Activated CD4-positive, alpha-beta T cell treated with anti-CD3 and anti-CD28 coated beads for 36 hours (primary cell): ENCODE measurements around the gene ARSI. TPM values are rescaled to one million over a fixed set of nuclear protein-coding genes. Genes with fewer than 3 reads are reported as not detected.

Source experiments
- ATAC-seq: fragments of 200-7000 bp; cut with Tn5 transposase; one replicate; pipeline ENCODE4 v1.10.0; 2021; ENCODE audit warnings: mild to moderate bottlenecking, moderate library complexity
- CTCF ChIA-PET: fragments of 350-600 bp; sonication (Branson Sonifier 250); formaldehyde crosslinking; loops from one replicate; lab custom pipeline; 2021; ENCODE audit warnings: antibody characterized with exemption; lab: Charles Lee
- POLR2A ChIA-PET: fragments of 350-600 bp; sonication (Branson Sonifier 250); formaldehyde crosslinking; loops from one replicate; lab custom pipeline; 2021; ENCODE audit warnings: antibody characterized with exemption, inconsistent platforms; lab: Charles Lee
- DNase-seq: peaks from one replicate; pipeline ENCODE4 v3.0.0-alpha.2; 2020
- H3K27ac Mint-ChIP-seq: one replicate; pipeline ENCODE4 v1.8.0; 2021; ENCODE audit warnings: mixed read lengths
- H3K27me3 Mint-ChIP-seq: one replicate; pipeline ENCODE4 v1.8.0; 2021; ENCODE audit warnings: mixed read lengths
- H3K36me3 Mint-ChIP-seq: one replicate; pipeline ENCODE4 v1.8.0; 2021; ENCODE audit warnings: low read depth, mixed read lengths
- H3K4me1 Mint-ChIP-seq: one replicate; pipeline ENCODE4 v1.8.0; 2021; ENCODE audit warnings: mixed read lengths
- H3K4me3 Mint-ChIP-seq: one replicate; pipeline ENCODE4 v1.8.0; 2021; ENCODE audit warnings: mild to moderate bottlenecking, moderate library complexity, mixed read lengths
- H3K9me3 Mint-ChIP-seq: one replicate; pipeline ENCODE4 v1.8.0; 2021; ENCODE audit warnings: low read depth, mixed read lengths
- intact Hi-C, 2 experiments: fragments of 100-400 bp; cut with DNase I in 1 of 2; cut with micrococcal nuclease in 1 of 2; formaldehyde crosslinking; loops; one replicate each; pipeline versions ENCODE4 v1.14.2 to v1.15.1; 2022 to 2024; cut with DNase I, micrococcal nuclease
- total RNA-seq, 2 experiments: library from RNA; stranded (reverse); gene quantifications; one replicate each; pipeline ENCODE4 v1.2.3, GENCODE V29; 2021

Gene ARSI
- total RNA-seq, 2 experiments from 2014 or later = not detected

DNA sequence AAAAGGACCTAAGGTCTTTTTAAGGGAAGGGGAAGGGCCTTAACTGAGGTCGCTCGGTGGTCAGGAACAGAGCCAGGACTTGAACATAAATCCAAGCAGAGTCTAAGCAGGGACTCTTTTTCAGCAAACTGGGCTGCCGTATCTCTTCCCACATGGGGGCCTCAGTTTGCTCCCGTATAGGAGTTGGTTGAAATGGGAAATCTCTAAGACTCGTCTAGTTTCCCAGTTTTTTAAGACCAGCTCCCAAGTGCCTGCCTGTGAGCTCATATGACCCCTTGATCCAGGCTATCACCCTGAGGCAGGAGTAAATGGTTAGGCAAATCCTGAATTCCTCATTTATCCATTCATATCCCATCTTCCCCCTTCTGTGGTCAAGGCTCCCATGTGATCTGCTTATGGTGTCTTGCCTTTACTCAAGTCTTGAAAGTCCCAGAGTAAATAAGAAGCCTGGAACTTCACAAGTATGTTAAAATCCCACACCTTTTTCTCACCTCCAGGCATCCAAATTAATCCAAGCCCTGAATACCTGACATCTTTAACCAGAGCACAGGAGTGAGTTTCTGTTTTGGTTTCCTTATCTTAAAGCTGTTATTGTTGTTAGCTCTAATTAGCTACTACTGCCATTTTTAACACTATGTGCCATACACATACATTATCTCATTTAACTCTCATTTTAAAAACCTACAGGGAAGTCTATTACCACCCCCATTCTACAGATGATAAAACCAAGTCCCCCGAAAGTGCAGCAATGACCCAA lies 3.0 kb downstream of the ARSI start:
- ChIA-PET CTCF (interaction anchor here (0.7 kb wide), 2 partner anchors 22 to 161 kb away, joined by 3 read pairs; no protein-coding TSS in a partner anchor), POLR2A (no interaction called here)
- Mint-ChIP-seq H3K4me3 (no peak overlapping the region), H3K27me3 (peaks cover 21% of the 10 kb centered on the region), H3K4me1 (peaks cover 2% of the 10 kb centered on the region), H3K9me3 (no peaks in the 10 kb centered on the region), H3K36me3 (no peaks in the 10 kb centered on the region), H3K27ac (no peak overlapping the region)
- no peak for ATAC-seq
- no peak for DNase-seq
- intact Hi-C loops = loop anchor here in 1 of 2 experiments (10.0 kb wide), 1 partner anchor 425 kb away; no protein-coding TSS in a partner anchor

- CTCF ChIA-PET = interaction anchor here (0.7 kb wide), 1 partner anchor 83 kb away, joined by 3 read pairs; no protein-coding TSS in a partner anchor
- Mint-ChIP-seq H3K4me3 (no peak overlapping the region), H3K27me3 (peaks cover 21% of the 10 kb centered on the region), H3K36me3 (no peaks in the 10 kb centered on the region), H3K4me1 (peaks cover 2% of the 10 kb centered on the region), H3K9me3 (no peaks in the 10 kb centered on the region), H3K27ac (no peak overlapping the region)
- intact Hi-C loops = loop anchor here in 1 of 2 experiments (10.0 kb wide), 1 partner anchor 424 kb away; no protein-coding TSS in a partner anchor
- no peak for DNase-seq
- no peak for ATAC-seq
- POLR2A ChIA-PET = no interaction called here
Measured at GRCh38 chr5:150298701-150299451, 3.8 kb downstream of the ARSI start.

DNA sequence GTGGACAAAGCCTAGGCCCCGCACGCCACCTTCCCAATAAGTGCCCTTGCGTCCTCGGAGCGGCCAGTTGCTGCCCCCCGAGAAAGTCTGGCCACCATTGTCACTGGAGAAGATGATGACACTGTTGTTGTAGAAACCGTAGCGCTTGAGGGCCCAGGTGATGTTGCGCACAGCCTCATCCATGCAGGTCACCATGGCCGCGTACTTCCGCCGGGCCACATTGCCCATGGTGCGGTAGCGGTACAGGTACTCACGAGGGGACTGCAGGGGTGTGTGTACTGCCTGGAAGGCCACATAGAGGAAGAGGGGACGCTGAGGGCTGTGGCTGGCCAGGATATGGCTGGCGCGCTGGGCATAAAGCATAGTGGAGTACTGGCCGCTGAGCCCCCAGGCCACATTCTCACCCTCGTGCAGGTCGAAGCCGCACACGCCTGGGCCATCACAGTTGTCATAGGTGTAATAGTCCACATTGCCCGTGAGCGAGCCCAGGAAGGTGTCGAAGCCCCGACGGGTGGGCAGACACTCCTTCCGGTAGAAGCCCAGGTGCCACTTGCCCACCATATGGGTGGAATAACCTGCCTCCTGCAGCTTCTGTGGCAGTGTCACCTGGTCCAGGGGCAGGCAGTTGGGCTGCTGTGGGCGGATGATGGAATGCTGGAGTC lies 4.6 kb downstream of the ARSI start:
- no peaks in the 10 kb centered on the region for H3K9me3 Mint-ChIP-seq
- no peak overlapping the region for H3K27ac Mint-ChIP-seq
- peaks cover 18% of the 10 kb centered on the region for H3K27me3 Mint-ChIP-seq
- H3K36me3 Mint-ChIP-seq = no peaks in the 10 kb centered on the region
- H3K4me1 Mint-ChIP-seq = peaks cover 2% of the 10 kb centered on the region
- ATAC-seq (no peak), DNase-seq (no peak)
- no peak overlapping the region for H3K4me3 Mint-ChIP-seq
- intact Hi-C loops = loop anchor here in 1 of 2 experiments (10.0 kb wide), 1 partner anchor 423 kb away; no protein-coding TSS in a partner anchor
- ChIA-PET POLR2A (no interaction called here), CTCF (interaction anchor here (0.7 kb wide), 1 partner anchor 82 kb away, joined by 3 read pairs; no protein-coding TSS in a partner anchor)

DNA sequence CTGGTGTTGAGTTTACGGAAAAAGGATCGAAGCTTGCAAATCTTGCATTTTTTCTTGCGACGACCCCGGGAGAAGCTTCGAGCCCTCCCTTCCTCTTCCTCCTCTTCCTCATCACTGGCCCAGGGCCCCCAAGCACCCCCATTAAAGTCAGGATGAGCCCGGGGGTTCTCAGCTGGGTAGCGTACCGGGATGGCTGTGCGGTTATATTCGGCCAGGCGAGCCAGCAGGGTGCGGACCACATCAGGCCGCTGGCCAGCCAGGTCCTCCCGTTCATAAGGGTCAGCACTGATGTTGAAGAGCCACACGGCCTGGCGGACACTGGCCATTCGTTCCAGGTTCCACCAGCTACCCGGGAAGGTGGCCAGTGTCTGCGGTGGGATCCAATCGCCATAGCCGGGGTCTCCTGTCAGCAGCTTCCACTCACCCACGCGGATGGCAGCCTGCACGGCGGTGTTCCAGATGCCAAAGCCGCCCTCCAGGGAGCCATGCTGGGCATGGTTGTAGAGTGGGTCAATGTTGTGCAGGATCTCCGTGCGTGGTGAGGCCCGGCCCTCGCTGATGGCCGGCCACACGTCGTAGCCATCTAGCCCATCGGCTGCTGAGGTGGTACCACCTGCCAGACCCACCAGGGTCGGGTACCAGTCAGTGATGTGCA lies 5.3 kb downstream of the ARSI start:
- H3K36me3 Mint-ChIP-seq = no peaks in the 10 kb centered on the region
- CTCF ChIA-PET = no interaction called here
- peaks cover 17% of the 10 kb centered on the region for H3K27me3 Mint-ChIP-seq
- H3K4me3 Mint-ChIP-seq = no peak overlapping the region
- POLR2A ChIA-PET = no interaction called here
- peaks cover 2% of the 10 kb centered on the region for H3K4me1 Mint-ChIP-seq
- no peak overlapping the region for H3K27ac Mint-ChIP-seq
- ATAC-seq (no peak), DNase-seq (no peak)
- intact Hi-C loops = loop anchor here in 1 of 2 experiments (10.0 kb wide), 1 partner anchor 423 kb away; no protein-coding TSS in a partner anchor
- H3K9me3 Mint-ChIP-seq = no peaks in the 10 kb centered on the region

DNA sequence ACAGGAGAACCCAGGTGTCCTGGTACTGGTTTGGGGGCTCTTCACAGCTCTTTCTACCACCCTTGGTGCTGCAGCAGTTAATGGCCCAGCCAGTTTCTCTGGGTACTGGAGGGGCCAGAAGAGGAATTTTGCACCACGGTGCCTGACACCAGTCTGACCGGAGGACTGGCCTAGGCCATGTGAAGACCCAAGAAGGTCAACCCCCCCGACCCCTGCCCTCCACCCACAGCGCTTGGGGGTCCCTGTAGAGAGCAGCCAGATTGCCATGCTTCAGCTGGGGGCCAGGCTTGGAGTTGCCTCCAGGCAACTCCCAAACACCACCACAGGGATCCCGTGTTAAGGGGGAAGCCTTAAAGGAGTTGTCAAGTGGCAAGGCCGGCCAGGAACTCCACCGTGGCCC lies 6.2 kb downstream of the ARSI start:
- CTCF ChIA-PET = interaction anchor here (0.6 kb wide), 1 partner anchor 200 kb away, joined by 4 read pairs; no protein-coding TSS in a partner anchor
- H3K27me3 Mint-ChIP-seq = peaks cover 13% of the 10 kb centered on the region
- H3K9me3 Mint-ChIP-seq = no peaks in the 10 kb centered on the region
- H3K36me3 Mint-ChIP-seq = no peaks in the 10 kb centered on the region
- H3K4me1 Mint-ChIP-seq = no peaks in the 10 kb centered on the region
- DNase-seq (no peak), ATAC-seq (no peak)
- intact Hi-C loops = loop anchor here in 1 of 2 experiments (10.0 kb wide), 1 partner anchor 422 kb away; no protein-coding TSS in a partner anchor
- no peak overlapping the region for H3K4me3 Mint-ChIP-seq
- POLR2A ChIA-PET = no interaction called here
- no peak overlapping the region for H3K27ac Mint-ChIP-seq

DNA sequence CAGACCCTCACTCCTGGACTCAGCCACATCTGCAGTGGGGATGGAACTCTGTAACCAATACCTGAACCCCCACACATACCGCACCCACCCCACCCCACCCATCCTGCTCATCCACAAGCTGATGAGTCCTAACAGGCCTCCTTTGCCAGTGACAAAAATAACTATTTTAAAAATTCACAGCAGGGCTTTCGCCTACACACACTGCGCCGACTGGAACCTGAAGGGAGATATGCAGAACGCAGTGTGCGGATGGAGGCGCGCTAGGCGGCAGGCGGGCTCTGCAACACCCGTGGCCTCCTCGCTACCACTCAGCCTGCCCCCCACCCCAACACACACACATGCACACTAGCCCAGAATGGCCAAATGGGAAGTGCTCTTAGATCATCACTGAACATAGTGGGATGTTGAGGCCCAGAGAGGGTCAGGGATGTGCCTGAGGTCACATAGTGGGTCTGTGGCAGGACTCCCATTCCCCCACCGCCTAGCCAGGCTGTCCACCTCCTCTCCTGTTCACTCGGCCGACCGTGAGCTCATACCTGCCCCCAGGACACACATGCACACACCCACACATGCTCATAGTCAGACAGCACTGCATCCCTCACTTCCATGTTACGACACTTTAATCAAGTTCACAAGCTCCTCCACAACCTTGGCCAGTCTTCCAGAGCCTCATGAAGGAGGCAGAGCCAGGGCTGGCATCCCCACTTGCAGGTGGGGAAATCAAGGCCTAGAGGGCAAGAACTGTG lies 6.8 kb downstream of the ARSI start:
- ChIA-PET CTCF (interaction anchor here (0.6 kb wide), 1 partner anchor 199 kb away, joined by 4 read pairs; no protein-coding TSS in a partner anchor), POLR2A (no interaction called here)
- intact Hi-C loops = loop anchor here in 1 of 2 experiments (10.0 kb wide), 1 partner anchor 421 kb away; no protein-coding TSS in a partner anchor
- H3K9me3 Mint-ChIP-seq = no peaks in the 10 kb centered on the region
- no peak overlapping the region for H3K27ac Mint-ChIP-seq
- H3K27me3 Mint-ChIP-seq = peaks cover 8% of the 10 kb centered on the region
- H3K4me1 Mint-ChIP-seq = no peaks in the 10 kb centered on the region
- DNase-seq (no peak), ATAC-seq (no peak)
- no peak overlapping the region for H3K4me3 Mint-ChIP-seq
- H3K36me3 Mint-ChIP-seq = no peaks in the 10 kb centered on the region

DNA sequence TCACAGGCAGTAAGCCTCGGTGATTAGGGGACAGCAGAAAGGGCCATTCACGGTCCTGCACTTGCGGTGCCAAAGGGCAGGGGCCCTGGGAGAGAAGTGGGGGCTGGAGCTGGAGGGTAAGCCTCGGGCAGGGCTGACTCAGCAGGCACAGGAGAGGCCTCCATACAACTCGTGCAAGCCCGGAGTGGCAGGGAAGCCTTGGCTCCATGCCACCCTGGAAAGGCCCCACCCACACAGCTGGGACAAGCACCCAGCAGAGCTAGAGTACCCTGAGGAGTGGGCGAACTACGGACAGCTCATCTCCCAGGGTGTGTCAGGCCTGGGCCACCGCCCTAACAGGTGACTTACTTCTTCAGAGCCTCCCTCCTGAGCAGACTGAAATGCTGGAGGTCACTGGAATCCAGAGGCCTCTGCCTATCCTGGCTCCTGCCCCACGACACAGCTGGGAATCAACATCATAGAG lies 7.5 kb downstream of the ARSI start:
- Mint-ChIP-seq H3K9me3 (no peaks in the 10 kb centered on the region), H3K4me3 (no peak overlapping the region), H3K27me3 (peaks cover 4% of the 10 kb centered on the region), H3K27ac (no peak overlapping the region), H3K36me3 (no peaks in the 10 kb centered on the region), H3K4me1 (no peaks in the 10 kb centered on the region)
- peak; percentile 26 for DNase-seq
- intact Hi-C loops = loop anchor here in 1 of 2 experiments (10.0 kb wide), 1 partner anchor 420 kb away; no protein-coding TSS in a partner anchor
- ATAC-seq = peak; percentile 23
- ChIA-PET POLR2A (no interaction called here), CTCF (no interaction called here)

DNA sequence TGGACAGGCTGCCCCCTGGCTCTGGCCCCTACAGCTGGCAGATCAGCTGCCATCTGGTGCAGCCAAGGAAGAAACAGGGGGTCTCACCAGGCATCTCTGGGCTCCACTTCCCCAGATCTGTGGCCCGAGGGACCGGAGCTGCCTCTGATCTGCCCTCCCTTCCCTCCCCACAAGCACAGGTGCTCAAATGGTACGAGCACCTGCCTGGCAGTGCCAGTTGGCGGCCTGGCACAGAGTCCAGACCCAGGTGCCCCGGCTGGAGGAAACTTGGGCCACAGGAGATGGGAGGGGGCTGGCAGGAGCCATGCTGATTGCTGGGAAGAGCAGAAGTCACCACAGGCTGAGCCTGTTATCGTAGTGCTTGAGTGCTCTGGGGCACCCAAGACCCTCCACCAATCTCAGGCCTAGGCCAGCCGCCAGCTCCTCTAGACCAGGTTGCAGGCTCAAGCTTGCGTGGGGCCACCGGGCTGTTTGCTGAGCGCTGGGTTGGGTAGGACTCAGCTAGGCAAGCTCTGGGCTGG lies 8.1 kb downstream of the ARSI start:
- intact Hi-C loops = loop anchor here in 1 of 2 experiments (10.0 kb wide), 1 partner anchor 420 kb away; no protein-coding TSS in a partner anchor
- ChIA-PET CTCF (no interaction called here), POLR2A (no interaction called here)
- Mint-ChIP-seq H3K36me3 (no peaks in the 10 kb centered on the region), H3K27ac (no peak overlapping the region), H3K9me3 (no peaks in the 10 kb centered on the region), H3K4me3 (no peak overlapping the region), H3K27me3 (no peaks in the 10 kb centered on the region), H3K4me1 (no peaks in the 10 kb centered on the region)
- ATAC-seq (no peak), DNase-seq (no peak)

GRCh38 chr5:150293091-150293941 lies 9.4 kb downstream of the ARSI start:
- ATAC-seq = no peak
- no peaks in the 10 kb centered on the region for H3K27me3 Mint-ChIP-seq
- H3K36me3 Mint-ChIP-seq = no peaks in the 10 kb centered on the region
- DNase-seq = no peak
- intact Hi-C loops = loop anchor here in 1 of 2 experiments (10.0 kb wide), 1 partner anchor 419 kb away; no protein-coding TSS in a partner anchor
- CTCF ChIA-PET = no interaction called here
- H3K4me1 Mint-ChIP-seq = no peaks in the 10 kb centered on the region
- H3K27ac Mint-ChIP-seq = no peak overlapping the region
- POLR2A ChIA-PET = no interaction called here
- H3K4me3 Mint-ChIP-seq = no peak overlapping the region
- H3K9me3 Mint-ChIP-seq = no peaks in the 10 kb centered on the region
